Peyer's patch (tissue), 4 donors: ENCODE results near the gene CPED1.

Experiments
- CTCF ChIP-seq, 6 experiments: fragments of 450-650 bp in 4 of 6; fragments of 200-600 bp in 2 of 6; sonication (generic) in 1 of 6; IDR thresholded peaks; one replicate each; pipeline ENCODE4 v1.5.1; 2017 to 2019; ENCODE audit warnings: antibody characterized with exemption in 6 of 6, mild to moderate bottlenecking in 3 of 6, moderate library complexity in 1 of 6
- POLR2A ChIP-seq, 2 donors: fragments of 450-650 bp; IDR thresholded peaks; one replicate each; pipeline ENCODE4 v1.5.1; 2017; ENCODE audit warnings: antibody characterized with exemption in 2 of 2, mild to moderate bottlenecking in 2 of 2, moderate library complexity in 2 of 2

GRCh38 chr7:121039994-121040393 is 51.5 kb downstream of the CPED1 start:
- TF ChIP-seq CTCF (IDR thresholded peaks at IDR 0.05) (no peak), POLR2A (IDR thresholded peaks at IDR 0.05) (no peak)
